Middle frontal gyrus (tissue), 1 donor: ENCODE measurements around the gene GMCL1.
"Not testable (repeated sequence)": the region's sequence is repeated elsewhere in the genome, so short reads cannot be mapped to it uniquely, and the experiment has no call there.

ENCODE experiments used
- DNase-seq: peaks from one replicate; pipeline ENCODE4 v3.0.0-alpha.2; 2015; ENCODE audit warnings: low spot score; ENCODE audit errors: extremely low spot score

GMCL1 gene

DNA sequence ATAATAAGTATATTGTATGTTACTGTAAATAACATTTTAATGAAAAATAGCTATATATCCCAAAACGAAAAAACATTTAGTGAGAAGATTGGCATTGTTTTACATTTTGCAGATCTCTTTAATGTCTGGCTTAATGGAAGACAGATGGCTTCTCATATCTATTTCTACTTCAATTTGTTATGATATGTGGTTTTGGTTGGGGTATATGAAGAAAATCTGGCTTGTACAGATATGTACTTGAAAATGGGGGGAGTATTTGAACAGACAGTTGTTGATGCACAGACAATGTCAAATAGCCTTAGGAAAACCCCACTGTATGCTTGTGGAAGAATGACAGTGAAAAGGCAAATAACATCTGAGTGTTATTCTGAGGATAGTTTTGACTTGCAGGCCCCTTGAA is 23.6 kb upstream of the GMCL1 start:
- DNase-seq: no peak

DNA sequence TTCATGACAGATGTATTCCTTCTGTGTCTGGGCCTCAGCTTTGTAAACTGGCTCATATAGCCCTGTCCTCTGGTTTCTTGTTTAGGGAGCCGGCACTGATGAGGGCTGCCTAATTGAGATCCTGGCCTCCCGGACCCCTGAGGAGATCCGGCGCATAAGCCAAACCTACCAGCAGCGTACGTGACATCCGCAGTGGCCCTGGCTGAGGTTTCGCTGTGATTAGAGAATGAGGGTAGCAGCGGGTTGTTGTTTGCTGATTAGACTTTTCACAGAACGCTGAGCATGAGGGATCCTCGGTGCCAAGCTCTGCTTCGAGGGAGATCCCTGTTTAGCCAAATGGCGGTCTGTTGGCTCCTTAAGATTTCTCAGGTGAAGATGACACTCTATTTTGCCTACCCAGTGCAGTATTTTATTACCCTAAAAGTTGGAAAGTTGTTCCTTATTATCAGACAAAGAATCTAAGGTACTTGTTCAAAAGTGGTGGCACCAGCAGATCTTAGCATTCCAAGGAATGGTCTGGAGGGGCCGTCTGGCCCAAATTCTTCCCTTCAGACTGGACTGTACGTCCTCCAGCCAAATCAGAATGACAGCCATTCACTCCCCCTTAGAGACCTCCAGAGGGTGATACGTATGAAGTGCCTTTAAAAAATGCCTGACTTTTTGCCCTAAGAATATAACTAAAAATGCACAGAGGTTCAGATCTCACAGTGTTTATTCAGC is 21.5 kb upstream of the GMCL1 start:
- no peak for DNase-seq

DNA sequence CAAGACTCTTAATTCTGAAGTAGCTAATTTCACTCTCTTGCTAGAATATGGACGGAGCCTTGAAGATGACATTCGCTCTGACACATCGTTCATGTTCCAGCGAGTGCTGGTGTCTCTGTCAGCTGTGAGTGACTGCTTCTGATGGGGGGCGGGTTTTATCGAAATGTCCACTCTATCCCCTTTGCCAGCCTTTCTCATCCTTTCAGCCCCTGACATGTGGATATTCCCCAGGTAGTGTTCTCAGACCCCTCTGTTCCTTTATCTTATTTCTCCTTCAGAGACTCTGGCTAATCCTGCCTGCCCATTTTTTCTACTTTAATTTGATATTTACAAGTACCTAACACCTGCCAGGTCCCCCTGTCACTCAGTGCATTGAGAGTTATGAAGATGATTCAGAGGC is 18.9 kb upstream of the GMCL1 start:
- DNase-seq: no peak

DNA sequence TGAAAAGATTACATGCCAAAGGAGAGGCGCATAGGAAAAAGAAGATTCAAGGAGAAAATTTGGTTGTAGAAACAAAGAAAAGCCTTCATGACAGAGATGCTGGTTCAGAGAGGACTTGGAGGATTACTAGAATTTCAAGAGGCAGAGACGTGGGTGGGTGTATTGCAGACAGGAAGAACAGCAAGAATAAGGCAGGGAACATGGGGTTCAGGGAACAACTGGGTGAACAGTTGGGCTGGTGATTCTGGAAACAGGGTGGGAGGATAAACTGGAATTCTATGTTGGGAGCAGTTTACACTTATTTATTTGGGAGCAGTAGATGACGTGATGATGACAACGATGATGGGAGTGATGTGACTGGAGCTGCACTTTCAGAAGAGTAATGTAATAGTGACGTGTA is 18.4 kb upstream of the GMCL1 start:
- DNase-seq: peak; percentile 33

DNA sequence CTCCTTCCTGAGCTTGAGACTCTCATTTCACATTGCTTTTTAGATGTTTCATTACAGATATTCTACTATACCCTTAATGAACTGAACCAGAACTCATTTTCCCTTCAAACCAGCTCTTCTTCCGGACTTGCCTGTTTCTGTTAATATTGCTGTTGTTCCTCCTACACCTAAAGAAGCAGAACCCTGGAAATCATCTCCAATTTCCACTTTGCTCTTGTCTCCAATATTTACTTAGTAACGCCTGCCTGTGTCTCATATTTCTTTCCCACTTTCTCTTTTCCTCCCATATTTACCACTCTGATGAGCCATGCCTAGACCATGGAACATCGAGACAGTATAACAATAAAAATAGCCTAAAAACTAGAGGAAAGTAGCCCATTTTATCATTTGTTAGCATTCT is 17.9 kb upstream of the GMCL1 start:
- DNase-seq: no peak

DNA sequence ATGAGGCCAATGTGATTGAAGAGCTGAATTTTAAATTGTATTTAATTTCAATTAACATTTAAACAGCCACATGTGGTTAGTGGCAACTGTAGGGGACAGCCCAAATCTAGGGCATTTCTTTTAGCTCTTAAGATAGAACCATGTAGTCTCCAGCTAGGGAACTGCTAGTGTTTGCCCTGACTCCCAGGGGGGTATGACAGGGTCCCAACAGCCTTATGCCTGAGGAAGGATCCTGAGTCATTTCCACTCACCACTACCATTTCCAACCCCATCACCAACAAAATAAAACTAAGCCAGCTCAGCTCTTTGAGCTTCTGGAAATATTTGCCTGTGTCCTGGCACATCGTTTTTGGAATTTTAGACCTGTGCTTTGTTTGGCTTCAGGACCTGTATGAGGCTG is 13.7 kb upstream of the GMCL1 start:
- no peak for DNase-seq

DNA sequence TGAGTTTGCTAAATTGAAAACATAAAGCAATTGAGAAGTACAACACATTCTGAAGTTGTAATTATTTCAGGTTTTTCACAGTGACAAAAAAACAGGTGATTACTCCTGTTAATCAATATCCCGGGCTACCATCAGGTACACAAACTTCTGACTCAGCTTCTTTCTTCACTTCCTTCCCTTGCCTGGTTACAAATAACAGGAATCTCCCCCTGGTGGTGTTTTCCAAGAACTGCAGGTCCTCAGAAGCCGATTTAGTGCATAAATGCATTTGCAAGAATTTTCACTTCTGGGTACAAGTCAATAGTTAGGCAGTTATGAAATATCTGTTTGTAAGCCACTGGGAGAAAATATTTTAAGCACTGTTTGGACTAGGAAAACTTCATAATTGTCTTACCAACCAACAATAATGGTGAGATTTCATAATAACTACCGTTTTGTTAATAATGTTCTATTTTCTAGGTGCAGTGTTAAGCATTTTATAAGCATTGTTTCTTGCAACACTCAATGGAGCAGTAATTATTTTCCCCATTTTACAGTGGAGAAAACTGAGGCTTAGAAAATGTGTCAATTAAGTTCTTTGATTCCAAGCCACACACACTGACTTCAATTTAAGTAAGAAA is 12.4 kb upstream of the GMCL1 start:
- DNase-seq: peak; percentile 91

DNA sequence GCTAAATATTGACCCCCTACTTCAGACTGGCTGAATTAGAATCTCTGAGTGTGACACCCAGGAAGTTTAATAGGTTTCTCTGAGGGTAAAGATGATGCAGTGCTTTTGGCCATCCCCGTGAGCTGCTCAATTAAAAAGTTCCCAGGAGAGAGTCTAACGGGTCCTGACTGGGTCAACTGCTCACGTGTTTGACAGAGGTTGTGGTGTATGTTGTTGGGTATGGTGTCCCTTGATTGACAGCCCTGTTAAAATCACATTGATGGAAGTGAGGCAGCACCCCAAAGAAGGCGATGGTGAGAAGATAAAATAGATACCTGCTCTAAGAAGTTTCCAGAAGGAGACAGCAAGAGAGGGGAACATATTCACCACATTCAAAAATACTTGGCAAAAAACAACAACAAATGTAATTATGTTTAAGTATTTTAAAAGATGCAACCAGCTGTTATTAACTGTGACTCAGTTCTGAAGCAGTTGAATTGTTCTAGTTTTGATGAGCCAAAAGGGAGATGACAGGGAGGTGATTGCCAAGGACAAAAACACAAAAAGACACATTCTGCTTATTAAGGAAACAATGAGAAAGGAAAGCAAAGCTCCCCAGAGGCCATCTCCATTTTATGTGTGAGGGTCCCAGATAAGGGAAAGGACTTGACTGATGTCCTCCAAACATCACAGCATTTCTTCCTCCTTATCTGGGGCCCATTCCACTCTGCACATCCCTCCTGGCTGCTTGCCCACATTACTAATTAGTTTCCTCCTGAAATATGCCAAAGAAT is 11.5 kb upstream of the GMCL1 start:
- no peak for DNase-seq

DNA sequence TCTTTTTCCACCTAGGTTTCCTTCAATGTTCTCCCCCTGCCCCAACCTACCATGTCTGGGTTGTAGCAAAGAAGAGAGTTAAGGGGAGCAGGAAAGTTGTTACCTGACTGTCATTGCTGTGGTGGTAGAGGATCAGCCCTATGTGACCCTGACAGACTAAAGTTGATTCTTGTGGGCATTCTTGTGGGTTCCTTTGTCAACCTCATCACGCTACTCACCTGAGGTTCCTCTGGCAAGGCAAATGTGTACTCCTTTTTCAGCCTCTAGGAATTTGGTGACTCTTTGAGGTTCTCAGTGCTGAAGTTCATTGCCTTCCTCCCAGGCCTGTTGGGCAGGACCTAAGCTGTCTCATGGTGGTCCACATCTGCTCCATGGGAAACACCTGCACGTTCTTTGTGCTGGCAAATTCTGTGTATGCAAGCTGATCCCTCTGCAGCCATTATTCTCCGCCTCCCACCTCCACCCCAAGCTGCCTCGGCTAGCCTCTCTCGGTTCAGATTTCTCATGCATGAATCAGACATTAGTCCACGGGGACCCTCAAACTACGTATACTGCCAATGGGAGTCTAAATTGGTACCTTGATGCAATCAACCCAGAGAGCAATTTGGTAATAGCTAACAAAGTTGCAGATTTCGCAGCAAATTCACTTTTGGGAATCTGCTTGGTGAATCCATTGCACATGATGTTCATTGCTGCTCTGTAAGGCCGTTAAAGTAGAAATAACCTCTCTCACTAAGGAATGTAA is 1.5 kb upstream of the GMCL1 start:
- DNase-seq: no peak

DNA sequence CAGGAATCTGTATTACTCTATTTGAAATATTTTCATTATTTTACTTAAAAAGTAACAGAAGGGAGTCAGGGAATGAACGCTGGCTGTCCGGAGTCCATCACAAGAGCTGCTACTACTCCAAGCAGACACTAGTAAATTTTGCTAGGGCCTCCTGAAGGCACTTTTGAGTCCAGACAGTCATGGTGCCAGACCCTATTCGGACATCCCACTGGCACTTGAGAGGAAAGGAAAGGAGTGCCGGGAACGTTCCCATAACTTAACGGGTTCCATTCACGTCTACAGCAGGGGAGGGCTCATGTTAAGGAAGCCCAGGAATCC is 563 bp upstream of the GMCL1 start:
- DNase-seq: no peak

DNA sequence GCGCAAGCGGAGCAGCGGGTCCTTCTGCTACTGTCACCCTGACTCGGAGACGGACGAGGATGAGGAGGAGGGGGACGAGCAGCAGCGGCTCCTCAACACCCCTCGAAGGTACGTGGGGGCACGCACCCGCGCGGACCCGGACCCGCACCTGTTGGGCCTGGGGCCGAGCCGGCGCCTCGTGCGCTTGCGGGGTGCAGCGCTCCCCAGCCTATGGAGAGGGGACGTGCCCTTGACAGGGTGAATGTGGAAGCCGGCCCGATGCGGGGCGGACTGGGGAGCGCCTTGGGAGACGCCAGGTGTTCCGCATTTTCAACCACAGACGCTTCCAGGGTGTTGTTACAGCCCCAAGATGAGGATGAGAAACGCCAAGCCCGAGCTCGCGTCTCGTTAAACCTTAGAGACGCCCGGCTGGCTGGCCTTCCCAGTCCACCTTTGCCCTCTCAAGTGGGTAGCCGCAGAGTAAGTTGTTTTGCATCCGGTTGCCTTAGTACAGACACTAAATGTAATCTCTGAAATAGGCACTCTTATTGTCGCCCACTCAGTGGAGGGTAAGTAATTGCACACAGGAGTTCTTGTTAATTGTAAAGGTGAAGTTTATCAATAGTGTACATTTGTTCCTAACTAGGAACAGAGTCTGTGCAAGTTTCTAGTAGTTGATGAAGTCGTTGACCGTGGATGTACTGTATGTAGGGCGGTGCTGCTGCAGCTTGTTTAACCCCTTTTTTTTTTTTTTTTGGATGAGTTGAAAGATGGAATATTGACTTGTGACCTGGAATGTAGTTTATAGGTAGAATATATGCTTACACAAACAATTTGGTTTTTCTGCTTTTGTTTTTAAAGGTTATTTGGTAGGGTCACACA is 815 bp downstream of the GMCL1 start:
- no peak for DNase-seq

DNA sequence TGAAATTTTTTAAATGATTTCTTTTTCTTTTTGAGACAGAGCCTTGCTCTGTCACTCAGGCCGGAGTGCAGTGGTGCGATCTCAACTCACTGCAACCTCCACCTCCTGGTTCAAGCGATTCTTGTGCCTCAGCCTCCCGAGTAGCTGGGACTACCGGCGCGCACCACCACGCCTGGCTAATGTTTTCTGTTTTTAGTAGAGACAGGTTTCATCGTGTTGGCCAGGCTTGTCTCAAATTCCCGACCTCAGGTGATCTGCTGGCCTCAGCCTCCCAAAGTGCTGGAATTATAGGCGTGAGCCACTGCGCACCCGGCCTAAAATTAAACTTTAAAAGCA is 1.4 kb downstream of the GMCL1 start:
- DNase-seq: not testable (repeated sequence)

DNA sequence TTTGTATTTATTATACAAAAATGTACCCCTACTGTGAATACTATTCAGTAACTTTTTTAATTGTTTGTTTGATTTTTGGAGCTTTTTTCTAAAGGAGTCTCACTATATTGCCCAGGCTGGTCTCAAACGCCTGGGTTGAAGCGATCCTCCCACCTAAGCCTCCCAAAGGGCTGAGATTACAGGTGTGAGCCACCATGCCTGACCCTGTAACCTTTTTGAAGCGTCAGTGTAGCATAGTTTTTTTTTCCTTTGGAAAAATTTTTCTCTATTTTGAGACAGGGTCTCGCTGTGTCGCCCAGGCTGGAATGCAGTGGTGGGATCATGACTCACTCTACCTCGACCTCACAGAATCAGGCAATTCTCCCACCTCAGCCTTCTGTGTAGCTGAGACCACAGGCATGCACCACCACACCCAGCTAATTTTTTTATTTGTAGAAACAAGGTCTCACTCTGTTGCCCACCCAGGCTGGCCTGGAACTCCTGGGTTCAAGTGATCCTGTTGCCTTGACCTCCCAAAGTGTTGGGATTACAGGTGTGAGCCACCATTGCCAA is 2.0 kb downstream of the GMCL1 start:
- no peak for DNase-seq

DNA sequence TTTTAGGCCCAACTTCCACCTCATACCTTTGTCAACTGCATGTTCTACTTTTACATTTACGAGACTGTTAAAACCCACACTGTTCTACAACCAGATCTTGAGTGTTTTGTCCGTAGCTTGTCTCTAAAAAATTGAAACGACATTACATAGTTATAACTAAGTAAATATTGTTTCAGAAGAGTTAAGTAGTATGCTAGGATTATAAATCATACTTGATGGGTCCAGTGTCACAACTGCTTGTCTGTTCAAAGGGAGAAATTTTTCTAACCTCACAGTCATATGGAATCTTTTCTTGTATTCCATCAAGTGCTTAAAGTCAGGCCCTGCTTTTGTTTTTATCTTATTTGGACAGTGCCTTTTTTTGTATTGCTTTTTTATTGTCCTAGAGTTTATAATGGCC is 4.3 kb downstream of the GMCL1 start:
- DNase-seq: no peak

DNA sequence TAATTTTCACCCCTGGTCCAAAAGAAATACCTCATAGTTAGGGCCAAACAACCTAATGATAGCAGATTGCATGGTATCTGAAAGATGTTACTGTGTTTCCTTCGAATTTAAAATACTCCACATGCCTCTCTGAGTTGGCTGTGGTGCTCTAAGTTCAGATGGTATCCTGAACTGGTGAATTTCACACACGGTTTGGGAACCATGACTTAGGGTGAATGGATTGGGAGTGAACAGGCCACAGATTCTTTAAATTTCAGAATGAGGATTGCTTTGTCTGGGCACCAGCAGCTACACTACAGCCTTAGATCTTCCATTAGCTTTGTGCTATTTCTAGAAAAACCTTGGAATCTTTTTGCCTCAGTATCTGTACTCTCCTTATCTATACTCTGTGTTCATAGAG is 6.2 kb downstream of the GMCL1 start:
- no peak for DNase-seq

DNA sequence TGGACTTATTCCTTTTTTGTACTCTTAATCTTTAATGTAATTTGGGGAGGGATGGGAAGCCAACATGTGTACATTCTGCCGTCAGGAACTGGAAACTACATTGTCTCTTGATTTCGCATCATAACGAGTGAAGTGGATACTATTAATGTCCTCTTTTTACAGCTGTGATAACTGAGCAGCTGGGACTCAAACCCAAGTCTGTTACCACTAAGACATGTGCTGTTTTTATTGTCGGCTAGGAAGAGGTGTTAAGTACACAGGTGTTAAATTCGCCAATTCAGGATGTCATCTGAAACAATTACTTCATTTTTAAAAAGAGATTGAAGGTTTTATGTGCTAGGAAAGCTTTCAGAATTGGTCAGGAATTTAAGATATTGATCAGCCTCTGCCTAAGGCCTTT is 6.9 kb downstream of the GMCL1 start:
- DNase-seq: no peak

DNA sequence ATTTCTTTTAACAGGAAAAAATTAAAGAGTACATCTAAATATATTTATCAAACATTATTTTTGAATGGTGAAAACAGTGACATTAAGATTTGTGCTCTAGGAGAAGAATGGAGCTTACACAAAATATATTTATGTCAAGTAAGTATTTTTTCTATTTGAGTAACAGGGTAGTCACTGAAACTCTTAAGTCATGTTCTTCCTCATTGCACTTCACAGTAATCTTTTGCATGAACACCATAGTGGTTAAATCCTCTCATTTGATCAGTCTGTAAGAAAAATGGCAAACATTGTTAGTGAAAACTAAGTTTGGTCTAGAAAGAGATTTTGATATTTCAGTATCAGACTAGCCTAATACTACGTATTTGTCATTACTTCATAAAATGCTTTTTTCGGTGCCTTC is 8.1 kb downstream of the GMCL1 start:
- DNase-seq: no peak

DNA sequence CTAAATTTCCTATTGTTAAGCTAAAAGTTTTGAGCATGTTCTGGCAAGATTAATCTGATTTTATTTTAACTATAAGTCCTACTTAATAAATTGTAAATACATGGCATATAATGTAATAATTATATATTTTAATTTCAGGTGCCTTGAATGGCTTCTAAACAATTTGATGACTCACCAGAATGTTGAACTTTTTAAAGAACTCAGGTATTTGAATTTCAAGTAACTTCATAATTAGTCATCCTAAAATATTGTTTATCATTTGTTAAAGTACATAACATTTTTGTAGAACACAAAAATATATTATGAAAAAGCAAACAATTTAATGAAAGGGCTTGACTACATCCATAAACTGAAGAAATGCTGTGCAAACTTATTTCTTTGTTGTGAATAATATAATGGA is 14.5 kb downstream of the GMCL1 start:
- DNase-seq: no peak

DNA sequence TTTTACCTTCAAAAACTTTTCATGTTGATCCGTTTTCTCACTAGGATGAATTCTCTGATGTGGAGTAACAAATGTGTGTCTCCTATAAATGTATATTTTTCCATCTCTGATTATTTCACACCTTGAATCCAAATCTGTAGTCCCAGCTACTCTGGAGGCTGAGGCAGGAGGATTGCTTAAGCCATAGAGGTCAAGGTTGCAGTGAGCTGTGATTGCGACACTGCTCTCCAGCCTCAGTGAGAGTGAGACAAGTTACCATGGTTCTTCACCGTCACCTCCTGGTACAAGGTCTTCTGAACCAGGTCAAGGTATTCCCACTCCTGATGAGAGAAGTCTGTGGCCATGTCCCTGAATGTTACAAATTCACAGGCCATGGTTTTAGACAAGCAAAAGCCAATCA is 15.1 kb downstream of the GMCL1 start:
- no peak for DNase-seq

DNA sequence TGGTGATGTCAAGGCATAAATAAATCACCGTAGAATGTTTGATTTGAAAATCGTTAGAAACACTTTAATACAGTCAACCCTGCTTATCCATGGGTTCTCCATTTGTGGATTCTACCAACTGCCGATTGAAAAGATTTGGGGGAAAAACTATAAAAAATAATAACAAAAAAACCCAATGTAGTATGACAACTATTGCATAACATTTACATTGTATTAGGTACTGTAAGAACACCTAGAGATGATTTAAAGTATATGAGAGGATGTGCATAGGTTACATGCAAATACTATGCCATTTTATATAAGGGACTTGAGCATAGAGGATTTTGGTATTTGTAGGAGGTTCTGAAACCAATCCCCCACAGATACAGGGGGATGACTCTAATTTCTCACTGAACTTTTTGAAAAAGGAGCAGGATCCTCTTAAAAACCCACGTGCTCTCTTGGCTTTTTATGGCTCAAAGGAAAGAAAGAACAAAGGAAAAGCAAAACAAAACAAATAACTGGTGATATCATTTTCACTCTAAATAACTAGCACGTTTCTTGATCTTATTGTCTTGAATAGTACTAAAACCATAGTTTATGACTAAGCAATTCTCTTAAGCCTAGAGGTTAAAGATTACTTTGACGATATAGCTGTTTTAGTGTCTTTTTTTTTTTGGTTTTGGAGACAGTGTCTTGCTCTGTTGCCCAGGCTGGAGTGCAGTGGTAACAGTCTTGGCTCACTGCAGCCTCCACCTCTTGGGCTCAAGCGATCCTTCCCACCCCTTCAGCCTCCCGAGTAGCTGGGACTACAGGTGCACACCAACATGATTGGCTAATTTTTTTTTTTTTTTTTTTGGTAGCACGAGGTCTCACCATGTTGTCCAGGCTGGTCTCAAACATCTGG is 17.0 kb downstream of the GMCL1 start:
- no peak for DNase-seq
